ENCODE results near the gene CX3CR1. TPM values are rescaled to one million over a fixed set of nuclear protein-coding genes. Genes with fewer than 3 reads are reported as not detected.
"Not testable (repeated sequence)": the region's sequence is repeated elsewhere in the genome, so short reads cannot be mapped to it uniquely, and the experiment has no call there.

Gene CX3CR1
- total RNA-seq, 3 donors from 2014 or later, result 0.67 to 0.94 (median 0.70) TPM

- no peak for TF ChIP-seq CTCF (IDR thresholded peaks at IDR 0.05)
- intact Hi-C loops (cut with DNase I, micrococcal nuclease), result no loop called here
- ATAC-seq (no peak), DNase-seq (no peak)
- no peak overlapping the region for H3K4me3 ChIP-seq
- peaks cover 1% of the 10 kb centered on the region for H3K4me1 ChIP-seq (ENCODE audit: low read depth)
- H3K9me3 ChIP-seq, result no peaks in the 10 kb centered on the region
- H3K36me3 ChIP-seq (ENCODE audit: low read depth), result no peaks in the 10 kb centered on the region
Measured at GRCh38 chr3:39323494-39323893, 43.7 kb upstream of the CX3CR1 start.

- H3K4me3 ChIP-seq, result no peak overlapping the region
- H3K9me3 ChIP-seq, result no peaks in the 10 kb centered on the region
- DNase-seq (no peak), ATAC-seq (no peak)
- no peak for TF ChIP-seq CTCF (IDR thresholded peaks at IDR 0.05)
- intact Hi-C loops (cut with DNase I, micrococcal nuclease), result no loop called here
- no peaks in the 10 kb centered on the region for H3K36me3 ChIP-seq (ENCODE audit: low read depth)
- peaks cover 7% of the 10 kb centered on the region for H3K4me1 ChIP-seq (ENCODE audit: low read depth)
Measured at GRCh38 chr3:39322936-39323335, 43.1 kb upstream of the CX3CR1 start.

GRCh38 chr3:39322209-39322715 lies 42.4 kb upstream of the CX3CR1 start:
- intact Hi-C loops (cut with DNase I, micrococcal nuclease); H3K9me3 ChIP-seq; H3K36me3 ChIP-seq (ENCODE audit: low read depth); H3K4me3 ChIP-seq; DNase-seq; ATAC-seq: not testable (repeated sequence)
- H3K4me1 ChIP-seq (ENCODE audit: low read depth), result peaks cover 13% of the 10 kb centered on the region

GRCh38 chr3:39321574-39321983 lies 41.7 kb upstream of the CX3CR1 start:
- peaks cover 15% of the 10 kb centered on the region for H3K4me1 ChIP-seq (ENCODE audit: low read depth)
- DNase-seq; H3K4me3 ChIP-seq; H3K9me3 ChIP-seq; ATAC-seq; H3K36me3 ChIP-seq (ENCODE audit: low read depth); intact Hi-C loops (cut with DNase I, micrococcal nuclease): not testable (repeated sequence)

- Histone ChIP-seq H3K36me3 (ENCODE audit: low read depth) (no peaks in the 10 kb centered on the region), H3K9me3 (peaks cover 5% of the 10 kb centered on the region), H3K4me1 (ENCODE audit: low read depth) (peaks cover 15% of the 10 kb centered on the region), H3K4me3 (no peak overlapping the region)
- TF ChIP-seq CTCF (IDR thresholded peaks at IDR 0.05), result no peak
- ATAC-seq (no peak), DNase-seq (no peak)
- intact Hi-C loops (cut with DNase I, micrococcal nuclease), result no loop called here
Measured at GRCh38 chr3:39319249-39319648, 39.4 kb upstream of the CX3CR1 start.

- Histone ChIP-seq H3K9me3 (peaks cover 5% of the 10 kb centered on the region), H3K4me3 (no peak overlapping the region), H3K4me1 (ENCODE audit: low read depth) (peaks cover 15% of the 10 kb centered on the region), H3K36me3 (ENCODE audit: low read depth) (no peaks in the 10 kb centered on the region)
- intact Hi-C loops (cut with DNase I, micrococcal nuclease), result no loop called here
- ATAC-seq, result peak; percentile 93
- DNase-seq, result peak in 1 of 3 donors; percentile 57
- TF ChIP-seq CTCF (IDR thresholded peaks at IDR 0.05), result no peak
Measured at GRCh38 chr3:39318301-39318700, 38.5 kb upstream of the CX3CR1 start.

Data from mucosa of descending colon (tissue), 3 donors.